NCI-H2196 treated with DMSO at 0.1 percent for 48 hours (cell line): ENCODE measurements around the gene NR1H4.
"Not testable (repeated sequence)": the region's sequence is repeated elsewhere in the genome, so short reads cannot be mapped to it uniquely, and the experiment has no call there.

Experiments used
- DNase-seq: peaks from one replicate; lab custom pipeline; 2025; ENCODE audit not compliant: unreplicated experiment; lab: John Stamatoyannopoulos, UW

NR1H4 gene

DNA sequence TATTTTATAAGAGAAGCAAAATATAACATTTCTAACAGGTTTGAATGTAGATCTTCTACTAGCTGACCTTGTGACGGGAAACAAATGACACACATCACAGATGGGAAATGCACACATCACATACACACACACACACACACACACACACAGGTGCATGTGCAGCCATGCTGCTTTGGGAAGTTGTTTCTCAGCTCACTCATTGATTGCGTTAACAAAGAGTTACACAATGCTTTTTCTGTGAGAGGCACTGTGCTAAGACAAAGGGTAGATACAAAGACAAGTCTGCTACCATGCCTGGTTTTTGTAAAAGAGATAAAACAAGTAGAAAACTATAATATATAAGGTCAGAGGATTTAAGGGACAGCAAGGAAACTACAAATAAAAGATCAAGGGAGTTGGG is 1.3 kb upstream of the NR1H4 start:
- no peak for DNase-seq

DNA sequence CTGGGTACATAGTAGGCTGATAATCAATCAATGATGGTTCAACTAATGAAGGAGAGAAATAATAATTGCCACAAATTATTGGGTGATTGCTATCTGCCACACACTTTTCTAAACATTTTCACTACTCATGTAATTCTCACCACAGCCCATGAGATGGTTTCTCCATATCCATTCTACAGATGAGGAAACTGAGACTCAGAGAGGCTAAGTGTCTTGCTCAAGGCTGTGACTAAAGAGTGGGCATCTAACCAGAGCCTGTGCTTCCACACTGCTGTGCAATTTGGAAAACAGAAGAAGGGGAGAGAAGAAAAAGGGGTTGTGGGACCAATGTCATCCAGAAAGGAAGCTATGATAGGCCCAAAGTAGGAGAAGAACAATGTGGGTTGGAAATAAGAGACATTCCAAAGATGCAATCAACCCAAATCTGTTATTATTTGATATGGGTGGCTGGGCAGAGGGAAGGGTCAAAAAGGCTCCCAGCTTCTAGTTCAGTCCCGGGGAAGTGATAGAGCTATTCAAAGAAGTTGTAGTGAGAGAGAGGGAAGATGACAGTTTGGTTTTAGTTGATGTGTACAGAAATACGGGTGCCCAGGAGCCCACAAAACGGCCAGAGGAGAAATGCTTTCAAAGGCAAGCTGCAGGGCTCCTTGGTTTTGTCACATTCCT is 483 bp upstream of the NR1H4 start:
- no peak for DNase-seq

DNA sequence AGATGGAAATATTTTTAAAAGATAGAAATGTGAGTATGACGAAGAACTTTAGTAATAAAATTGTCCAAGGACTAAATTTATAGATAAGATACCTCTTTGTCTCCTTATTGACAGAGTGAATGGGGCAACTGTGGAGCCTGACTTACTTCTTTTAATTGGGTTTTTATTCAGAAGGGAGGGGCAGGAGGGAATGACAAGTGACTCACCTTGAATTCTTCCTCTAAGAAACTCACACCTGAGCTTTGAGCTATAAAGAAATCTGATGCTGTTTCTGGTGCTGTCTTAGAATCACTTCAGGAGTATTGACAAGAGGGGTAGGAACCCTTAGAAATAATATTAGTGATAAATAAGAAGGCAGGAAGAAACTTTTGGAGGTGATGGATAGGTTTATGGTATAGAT is 951 bp downstream of the NR1H4 start:
- no peak for DNase-seq

DNA sequence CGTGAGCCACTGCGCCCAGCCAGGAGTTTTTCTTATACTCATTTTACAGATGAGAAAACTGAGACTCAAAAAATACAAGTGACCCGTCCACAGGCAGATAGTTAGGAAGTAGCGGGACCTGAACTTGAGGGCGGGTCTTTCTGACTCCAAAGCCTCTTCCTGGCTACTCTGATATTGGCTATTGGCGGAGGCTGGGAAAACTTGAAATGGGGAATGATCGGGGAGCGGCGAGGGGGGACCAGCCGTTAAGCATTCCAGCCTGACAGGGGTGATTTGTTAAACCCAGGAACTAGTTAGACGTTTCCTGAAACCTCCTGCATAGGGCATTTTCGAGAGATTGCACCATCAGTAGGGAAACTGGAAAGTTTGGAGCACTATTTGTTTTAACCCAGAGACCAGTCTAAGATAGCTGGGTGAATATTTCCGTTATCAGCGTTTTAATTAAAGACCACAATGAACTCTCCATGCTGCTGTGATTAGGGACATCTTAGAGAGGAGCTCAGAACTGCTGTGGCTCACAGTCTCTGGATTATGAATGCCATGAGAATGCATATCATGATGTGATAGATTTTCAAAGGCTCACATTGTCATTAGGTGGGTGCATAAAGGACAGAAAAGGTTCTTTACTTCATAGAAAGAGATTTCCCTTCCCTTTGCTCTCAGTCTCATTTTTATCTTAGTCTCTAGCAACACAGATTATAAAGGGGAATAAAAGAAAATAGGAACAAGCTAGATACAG is 2.5 kb downstream of the NR1H4 start:
- no peak for DNase-seq

DNA sequence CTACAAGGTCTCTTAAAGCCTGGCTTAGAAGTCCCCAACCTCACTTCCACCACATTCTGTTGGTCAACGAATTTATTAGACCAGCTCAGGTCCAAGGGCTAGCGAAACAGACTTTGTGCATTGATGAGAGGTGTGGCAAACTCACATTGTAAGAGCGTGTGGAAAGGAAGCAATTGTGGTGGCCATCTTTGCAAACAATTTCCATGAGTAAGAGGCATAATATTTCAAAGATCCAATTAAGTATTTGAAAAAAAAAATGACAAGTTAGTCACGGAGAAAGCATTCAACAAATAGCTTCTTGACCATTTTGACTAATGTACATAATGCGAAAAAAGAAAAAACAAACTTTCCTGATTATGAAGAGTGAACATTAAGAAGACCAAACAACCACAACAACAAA is 7.4 kb downstream of the NR1H4 start:
- no peak for DNase-seq

DNA sequence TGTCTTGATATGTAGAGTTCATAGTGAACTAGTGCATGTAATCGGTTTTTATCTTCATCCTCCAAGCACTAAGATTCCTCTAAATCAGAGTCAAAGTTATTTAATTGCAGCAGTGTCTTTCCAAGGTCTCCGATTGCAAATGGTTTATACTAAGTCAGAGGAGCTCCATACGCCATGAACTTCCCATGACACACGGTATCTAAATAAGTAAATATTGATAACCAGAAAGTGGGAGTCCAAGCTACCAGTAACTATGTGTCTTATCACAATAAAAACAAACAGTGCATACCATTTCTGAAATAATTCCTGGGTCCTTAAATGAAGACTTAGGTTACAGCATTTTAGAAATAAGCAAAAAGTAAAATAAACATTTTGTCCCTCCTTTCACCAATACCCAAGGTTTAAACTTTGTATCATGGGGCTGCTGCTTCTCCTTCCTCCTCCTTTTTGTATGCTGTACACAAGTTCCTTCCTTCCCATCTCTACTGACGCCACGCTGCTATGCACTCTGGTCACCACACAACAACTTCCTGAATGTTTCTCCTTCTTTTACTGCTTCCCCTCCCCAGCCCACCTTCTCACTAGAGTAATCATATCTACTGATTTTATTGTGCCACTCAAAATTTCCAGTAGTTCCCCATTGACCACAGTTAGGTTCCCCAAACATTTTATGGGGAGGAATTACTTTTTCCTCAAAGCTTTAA is 10.7 kb downstream of the NR1H4 start:
- DNase-seq: no peak

DNA sequence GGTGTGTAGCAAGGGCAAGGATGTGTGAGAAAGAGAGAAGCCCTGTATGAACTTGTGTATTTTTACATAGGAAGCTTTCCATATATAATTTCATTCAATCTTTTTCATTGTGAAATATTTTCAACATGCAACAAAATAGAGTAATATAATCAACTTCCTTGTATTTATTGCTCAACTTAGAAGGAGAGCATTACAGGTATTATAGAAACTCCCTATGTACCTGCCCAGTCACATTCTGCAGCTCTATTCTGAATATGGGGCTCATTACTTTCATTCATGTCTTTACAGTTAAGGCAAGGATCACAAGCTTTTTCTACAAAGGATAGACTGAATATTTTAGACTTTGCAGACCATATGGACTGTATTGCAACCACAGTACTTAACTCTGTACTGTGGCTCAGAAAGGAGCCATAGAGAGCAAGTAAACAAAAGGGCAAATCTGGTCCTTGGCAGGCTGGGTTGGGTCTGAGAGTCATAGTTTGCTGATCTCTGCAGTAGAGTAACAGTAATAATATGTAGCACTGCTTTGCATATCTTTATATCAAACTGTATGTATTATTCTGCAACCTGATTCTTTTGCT is 11.3 kb downstream of the NR1H4 start:
- DNase-seq: no peak

DNA sequence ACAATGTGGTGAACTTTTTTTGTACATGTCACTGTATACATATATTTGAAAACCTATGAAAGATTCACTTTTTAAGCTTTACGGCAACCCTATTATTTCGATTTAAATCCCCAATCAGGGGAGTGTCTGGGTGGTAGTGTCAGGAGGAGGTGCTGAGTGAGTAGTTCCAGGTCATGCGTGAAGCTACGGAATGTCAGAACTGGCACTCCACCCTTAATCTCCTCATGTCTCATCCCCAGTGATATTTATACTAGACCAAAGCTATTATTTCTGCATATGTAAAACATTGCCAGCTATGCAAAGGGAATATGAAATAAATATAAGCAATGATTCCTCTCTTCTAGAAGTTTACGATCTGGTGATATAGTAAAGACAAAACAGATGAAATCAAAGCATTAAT is 12.3 kb downstream of the NR1H4 start:
- DNase-seq: no peak

DNA sequence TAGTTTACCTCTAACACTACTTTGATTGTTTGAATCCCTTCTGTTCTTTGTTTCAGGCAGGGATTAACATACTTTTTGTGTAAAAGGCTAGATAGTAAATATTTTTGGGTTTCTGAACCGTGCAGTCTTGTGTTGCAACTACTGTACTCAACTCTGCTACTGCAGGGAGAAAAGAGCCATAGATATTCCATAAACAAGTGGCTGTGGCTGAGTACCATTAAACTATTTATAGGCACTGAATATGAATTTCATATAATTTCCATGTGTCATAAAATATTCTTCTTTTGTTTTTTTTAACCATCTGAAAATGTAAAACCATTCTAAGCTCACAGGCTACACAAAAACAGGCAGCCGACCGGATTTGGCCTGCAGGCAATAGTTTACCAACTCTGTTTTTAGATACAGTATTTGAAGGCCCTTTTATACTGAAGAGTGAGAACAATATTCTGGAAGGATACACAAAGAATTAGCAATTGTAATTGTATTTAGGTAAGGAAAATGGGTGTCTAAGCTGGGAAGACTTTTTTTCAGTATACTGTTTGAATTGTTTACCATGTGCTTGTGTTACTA is 15.7 kb downstream of the NR1H4 start:
- no peak for DNase-seq

DNA sequence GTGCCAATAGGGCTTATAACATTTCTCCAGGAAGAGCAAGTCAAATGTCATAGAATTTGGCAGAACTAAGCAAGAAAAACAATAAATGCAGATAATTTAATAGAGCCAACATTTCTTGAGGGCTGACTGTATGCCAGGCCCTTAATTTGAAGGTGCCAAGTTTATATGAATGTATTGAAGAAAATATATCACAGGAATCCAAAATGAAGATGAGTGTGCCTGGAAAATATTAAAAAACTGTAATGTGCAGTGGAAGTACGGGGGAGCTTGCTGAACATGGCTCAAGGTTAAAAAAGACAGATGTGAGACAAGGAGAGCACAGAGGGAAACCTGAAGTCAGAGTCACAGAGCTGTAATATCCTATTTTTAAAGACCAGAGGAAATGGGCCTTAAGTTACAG is 16.4 kb downstream of the NR1H4 start:
- no peak for DNase-seq

DNA sequence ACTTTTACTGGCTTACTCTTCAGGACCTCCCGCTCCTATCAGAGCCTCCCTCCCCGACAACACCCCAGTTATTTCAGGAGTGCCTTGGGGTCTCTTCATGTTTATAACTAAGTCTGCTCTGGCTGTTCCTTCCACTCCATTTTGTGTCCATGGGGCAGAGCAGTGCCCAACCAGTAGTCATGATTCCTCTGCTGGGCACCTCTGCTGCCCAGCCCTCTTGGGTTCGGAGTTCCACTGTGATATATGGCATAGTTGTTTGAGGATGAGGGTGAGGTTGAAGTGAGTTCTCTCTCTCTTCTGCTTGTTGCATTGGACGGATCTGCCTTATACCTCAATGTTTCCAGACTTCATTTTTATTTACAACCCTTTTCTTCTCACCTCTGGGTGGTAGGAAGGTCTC is 17.4 kb downstream of the NR1H4 start:
- no peak for DNase-seq

DNA sequence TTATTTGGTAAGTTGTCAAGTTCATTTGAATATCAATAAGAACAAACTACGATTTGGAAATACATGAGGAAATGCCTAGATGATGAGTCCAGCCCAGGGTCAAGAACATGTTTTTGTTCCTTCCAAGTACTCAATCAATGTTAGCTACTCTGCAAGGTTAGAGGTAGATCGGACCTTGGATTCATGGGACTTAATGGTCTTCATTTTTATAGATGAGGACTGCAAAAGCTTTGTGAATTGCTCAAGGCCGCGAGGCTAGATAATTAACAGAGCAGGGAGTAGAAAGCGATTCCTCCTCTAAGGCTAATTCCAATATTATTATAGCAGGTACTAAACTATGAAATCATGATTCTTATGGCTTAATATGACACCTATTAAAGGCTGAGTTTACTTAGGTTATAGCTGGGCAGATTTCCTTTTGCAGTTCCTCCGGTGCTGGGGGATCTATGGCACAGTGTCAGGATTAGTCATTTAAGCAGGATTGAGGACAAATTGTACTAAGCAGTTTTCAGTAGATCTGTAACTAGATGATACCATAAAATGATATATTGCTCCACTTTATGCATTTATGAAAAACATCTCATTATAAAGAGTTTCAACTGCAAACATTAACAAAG is 19.8 kb downstream of the NR1H4 start:
- no peak for DNase-seq

DNA sequence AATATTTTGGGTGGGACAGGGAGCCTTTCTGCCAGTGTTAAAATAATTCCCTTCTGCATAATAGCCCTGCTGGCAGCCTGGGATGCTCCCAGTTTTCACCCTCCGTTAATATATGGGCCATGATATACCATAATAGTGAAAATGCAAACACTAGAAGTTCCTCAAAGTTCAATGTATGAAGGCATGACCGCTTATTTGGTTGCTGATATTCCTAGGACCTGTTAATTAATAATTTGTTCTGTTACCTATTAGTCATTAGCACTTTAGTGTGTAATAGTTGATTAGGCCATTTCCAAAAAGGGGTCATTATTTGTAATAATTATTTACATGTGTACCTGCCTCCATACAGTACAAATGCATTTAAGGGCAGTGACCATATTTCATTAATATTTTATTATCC is 20.4 kb downstream of the NR1H4 start:
- DNase-seq: no peak

DNA sequence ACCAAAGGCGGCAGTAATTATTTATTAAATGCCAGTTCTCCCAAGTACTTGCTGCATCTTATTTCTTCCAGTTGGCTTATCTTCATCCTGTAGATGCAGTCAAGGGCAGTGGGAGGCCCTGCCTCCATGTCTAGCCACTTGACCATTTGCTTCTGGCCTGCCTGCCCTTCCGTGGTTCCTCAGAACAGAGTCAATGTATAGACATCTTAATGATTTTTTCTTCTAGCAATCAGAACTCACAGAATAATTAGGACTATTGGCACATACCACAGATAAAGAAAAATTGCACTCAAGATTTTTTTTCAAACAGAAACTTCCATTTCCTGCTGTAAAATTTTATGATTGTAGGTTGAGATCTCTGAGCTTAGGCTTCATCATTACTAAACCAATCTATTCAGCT is 20.9 kb downstream of the NR1H4 start:
- DNase-seq: no peak

DNA sequence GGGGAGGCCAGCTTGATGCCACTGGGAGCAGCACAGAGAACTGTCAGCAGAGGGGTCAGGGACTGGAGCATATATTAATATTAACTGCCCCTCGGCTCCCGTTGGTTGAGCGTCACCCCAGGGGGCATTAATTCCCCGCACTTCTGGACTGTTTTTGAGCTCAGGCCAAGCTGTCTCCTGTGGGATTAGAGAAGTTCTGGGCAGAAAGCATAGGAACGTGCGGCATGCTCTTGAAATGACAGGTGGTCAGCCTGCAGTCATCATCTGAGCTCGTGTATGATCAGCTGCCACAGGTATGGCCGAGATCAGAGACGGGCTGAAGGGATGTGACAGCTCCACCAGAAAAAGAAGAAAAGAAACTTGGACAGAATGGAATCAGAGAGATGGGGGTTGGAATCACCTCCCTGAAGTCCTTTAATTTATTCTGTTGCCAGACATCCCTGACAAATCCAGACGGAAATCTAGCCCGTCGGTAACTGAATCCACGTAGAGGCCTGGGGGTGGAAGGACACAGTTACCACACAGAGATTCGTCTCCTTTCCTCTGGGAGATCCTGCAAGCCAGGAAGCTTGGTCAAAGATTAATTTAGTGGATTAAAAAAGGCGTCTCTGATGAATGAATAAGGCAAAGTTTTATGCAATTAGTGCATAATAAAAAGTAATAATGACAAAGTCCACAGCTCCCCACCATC is 23.6 kb downstream of the NR1H4 start:
- no peak for DNase-seq

DNA sequence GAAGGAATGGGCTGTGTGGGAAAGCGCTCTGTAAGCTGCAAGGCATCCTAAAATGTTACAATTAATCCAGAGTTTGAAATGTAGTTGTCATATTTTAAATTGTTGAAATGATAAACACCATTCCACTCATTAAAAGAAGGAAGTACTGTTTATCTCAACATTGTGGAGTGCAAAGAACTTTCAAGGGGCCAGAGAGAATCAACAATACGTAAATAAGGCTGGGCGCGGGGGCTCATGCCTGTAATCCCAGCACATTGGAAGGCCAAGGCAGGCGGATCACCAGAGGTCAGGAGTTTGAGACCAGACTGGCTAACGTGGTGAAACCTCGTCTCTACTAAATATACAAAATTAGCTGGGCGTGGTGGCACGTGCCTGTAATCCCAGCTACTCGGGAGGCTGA is 24.5 kb downstream of the NR1H4 start:
- no peak for DNase-seq

DNA sequence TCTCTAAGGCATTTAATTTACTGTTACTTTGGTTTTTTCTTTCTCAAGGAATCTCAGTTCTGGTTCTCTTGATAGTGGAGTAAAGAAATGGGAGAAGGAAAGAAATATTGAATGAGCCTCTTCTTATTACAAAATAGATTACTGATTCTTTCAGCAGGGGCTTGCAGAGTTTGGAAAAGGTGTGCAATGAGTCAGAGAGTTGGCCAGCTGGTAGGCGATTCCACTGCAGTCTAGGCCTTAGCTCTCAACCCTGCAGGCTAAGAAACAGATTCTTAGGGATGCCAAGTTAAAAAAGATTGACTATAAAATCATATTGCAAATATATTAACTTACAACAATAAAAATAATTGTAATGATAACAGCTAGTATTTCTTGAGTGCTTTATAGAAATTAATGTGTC is 25.8 kb downstream of the NR1H4 start:
- no peak for DNase-seq

DNA sequence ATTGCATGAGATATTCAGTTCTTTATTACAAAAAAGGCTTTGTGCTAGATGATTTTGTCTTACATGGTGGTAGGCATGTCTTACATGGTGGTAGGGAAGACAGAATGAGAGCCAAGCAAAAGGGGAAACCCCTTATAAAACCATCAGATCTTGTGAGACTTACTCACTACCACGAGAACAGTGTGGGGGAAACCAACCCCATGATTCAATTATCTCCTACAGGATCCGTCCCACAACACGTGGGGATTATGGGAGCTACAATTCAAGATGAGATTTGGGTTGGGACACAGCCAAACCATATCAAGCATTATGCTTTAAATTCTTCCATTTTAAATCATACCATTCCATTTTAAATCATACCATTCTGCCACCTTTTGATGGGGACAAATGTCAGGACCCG is 29.1 kb downstream of the NR1H4 start:
- not testable (repeated sequence) for DNase-seq

DNA sequence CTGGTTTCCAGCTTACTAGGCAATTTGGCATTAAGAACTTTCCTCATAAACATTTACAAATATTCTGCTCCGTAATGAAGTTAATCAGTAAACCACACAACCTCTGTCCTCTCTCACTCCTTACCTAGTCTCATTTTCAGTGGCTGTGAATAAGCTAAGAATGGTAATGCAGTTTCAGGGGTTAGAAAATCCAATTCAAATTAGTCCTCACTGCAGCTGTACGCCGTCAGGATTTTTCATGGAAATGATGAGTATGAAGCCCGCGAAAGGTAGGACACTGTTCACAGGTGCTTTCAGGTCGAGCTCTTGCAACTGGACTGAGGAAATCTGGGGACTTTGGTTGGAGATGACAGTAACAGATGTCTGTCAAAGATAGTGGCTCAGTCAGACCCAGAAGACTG is 29.6 kb downstream of the NR1H4 start:
- no peak for DNase-seq

DNA sequence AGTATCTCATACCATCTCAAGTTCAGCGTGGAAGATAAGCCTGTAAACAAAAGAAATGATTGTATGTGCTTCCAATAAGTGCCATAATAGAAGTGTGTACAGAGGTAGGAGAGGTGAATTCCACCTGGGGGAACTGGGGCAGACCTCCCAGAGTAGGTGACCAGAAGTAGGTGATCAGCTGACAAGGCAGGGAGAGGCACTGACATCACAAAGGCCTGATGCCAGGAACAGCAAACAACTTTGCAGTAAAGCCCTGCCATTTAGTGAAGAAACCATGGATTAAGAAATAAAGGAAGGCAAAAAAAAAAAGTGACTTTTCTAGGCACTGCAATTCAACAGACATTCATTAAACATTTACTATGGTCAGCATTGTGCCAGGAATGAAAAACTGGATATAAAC is 31.1 kb downstream of the NR1H4 start:
- no peak for DNase-seq

DNA sequence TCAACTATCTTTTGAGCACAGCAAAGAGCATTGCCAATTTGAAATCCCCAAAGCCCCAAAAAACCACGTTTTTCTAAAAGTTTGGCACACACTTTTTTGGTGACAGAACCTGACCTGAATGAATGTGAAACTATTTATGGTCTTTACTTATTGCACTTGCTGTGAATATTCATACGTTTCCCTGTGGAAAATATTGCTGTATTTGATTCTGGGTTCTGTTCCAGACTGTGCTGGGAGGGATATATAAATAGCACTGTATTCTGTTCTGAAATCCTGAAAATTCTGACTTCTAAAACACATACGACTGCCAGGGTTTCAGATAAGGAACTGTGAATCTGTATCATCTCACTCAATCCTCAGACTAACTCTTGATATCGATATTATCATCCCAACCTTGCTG is 35.1 kb downstream of the NR1H4 start:
- DNase-seq: no peak
